Measurements from ENCODE around the gene NHERF1.

Gene NHERF1

DNA sequence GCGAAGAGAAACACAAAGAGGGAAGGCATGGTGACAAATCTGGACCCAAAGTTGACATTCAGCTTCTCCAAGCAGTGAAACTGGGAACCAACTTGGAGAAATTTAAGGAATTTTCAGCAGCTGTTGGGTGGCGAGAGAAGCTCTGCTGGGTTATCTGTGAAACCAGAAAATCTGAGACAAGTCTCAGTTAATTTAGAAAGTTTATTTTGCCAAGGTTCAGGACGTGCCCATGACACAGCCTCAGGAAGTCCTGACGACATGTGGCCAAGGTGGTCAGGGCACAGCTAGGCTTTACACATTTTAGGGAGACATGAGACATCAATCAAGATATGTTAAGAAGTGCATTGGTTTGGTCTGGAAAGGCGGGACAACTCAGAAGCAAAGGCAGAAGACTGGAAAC, 24.5 kb upstream of the NHERF1 start:
- no peak overlapping the region for H3K4me3 ChIP-seq (IDR thresholded peaks at IDR 0.05; ENCODE audit: insufficient read depth, low read depth, low read length)
- no peak overlapping the region; the same call in 1 of the 2 replicates for H3K9ac ChIP-seq
- no peaks in the 10 kb centered on the region for H3K27me3 ChIP-seq (ENCODE audit: insufficient read depth, low read depth)
- H4K20me1 ChIP-seq (ENCODE audit: insufficient read depth): no peaks in the 10 kb centered on the region
- peaks cover 30% of the 10 kb centered on the region for H3K4me1 ChIP-seq (ENCODE audit: low read depth, poor library complexity, severe bottlenecking)
- peak overlapping the region; percentile 31; the same call in 1 of the 2 replicates for H3K4me2 ChIP-seq
- H3K27ac ChIP-seq: peak overlapping the region; percentile 27; the same call in 1 of the 2 replicates
- no peaks in the 10 kb centered on the region for H3K36me3 ChIP-seq (ENCODE audit: insufficient read depth)
- no peak overlapping the region for H2AFZ ChIP-seq (ENCODE audit: low read depth)
- TF ChIP-seq CTCF (conservative IDR thresholded peaks at IDR 0.05; ENCODE audit: low read depth, low read length): no peak
- H3K79me2 ChIP-seq (ENCODE audit: insufficient read depth, low read depth): no peaks in the 10 kb centered on the region

GRCh38 chr17:74725111-74725510, 23.3 kb upstream of the NHERF1 start:
- Histone ChIP-seq H3K79me2 (ENCODE audit: insufficient read depth, low read depth) (no peaks in the 10 kb centered on the region), H3K4me2 (no peak overlapping the region), H4K20me1 (ENCODE audit: insufficient read depth) (no peaks in the 10 kb centered on the region), H3K4me3 (IDR thresholded peaks at IDR 0.05; ENCODE audit: insufficient read depth, low read depth, low read length) (no peak overlapping the region), H3K4me1 (ENCODE audit: low read depth, poor library complexity, severe bottlenecking) (peaks cover 30% of the 10 kb centered on the region), H3K36me3 (ENCODE audit: insufficient read depth) (no peaks in the 10 kb centered on the region), H3K27ac (no peak overlapping the region), H3K9ac (no peak overlapping the region), H2AFZ (ENCODE audit: low read depth) (no peak overlapping the region), H3K27me3 (ENCODE audit: insufficient read depth, low read depth) (no peaks in the 10 kb centered on the region)
- no peak for TF ChIP-seq CTCF (conservative IDR thresholded peaks at IDR 0.05; ENCODE audit: low read depth, low read length)

GRCh38 chr17:74728033-74728701, 20.3 kb upstream of the NHERF1 start:
- no peak overlapping the region for H3K27ac ChIP-seq
- H3K27me3 ChIP-seq (ENCODE audit: insufficient read depth, low read depth): no peaks in the 10 kb centered on the region
- TF ChIP-seq CTCF (conservative IDR thresholded peaks at IDR 0.05; ENCODE audit: low read depth, low read length): no peak
- no peaks in the 10 kb centered on the region for H3K79me2 ChIP-seq (ENCODE audit: insufficient read depth, low read depth)
- H3K36me3 ChIP-seq (ENCODE audit: insufficient read depth): no peaks in the 10 kb centered on the region
- no peak overlapping the region for H2AFZ ChIP-seq (ENCODE audit: low read depth)
- H3K4me1 ChIP-seq (ENCODE audit: low read depth, poor library complexity, severe bottlenecking): peaks cover 14% of the 10 kb centered on the region
- no peak overlapping the region for H3K4me3 ChIP-seq (IDR thresholded peaks at IDR 0.05; ENCODE audit: insufficient read depth, low read depth, low read length)
- H3K9ac ChIP-seq: no peak overlapping the region
- H4K20me1 ChIP-seq (ENCODE audit: insufficient read depth): no peaks in the 10 kb centered on the region
- H3K4me2 ChIP-seq: no peak overlapping the region

GRCh38 chr17:74728702-74729075, 19.7 kb upstream of the NHERF1 start:
- no peak overlapping the region for H3K4me3 ChIP-seq (IDR thresholded peaks at IDR 0.05; ENCODE audit: insufficient read depth, low read depth, low read length)
- H3K9ac ChIP-seq: no peak overlapping the region
- no peaks in the 10 kb centered on the region for H3K27me3 ChIP-seq (ENCODE audit: insufficient read depth, low read depth)
- H3K36me3 ChIP-seq (ENCODE audit: insufficient read depth): no peaks in the 10 kb centered on the region
- H3K79me2 ChIP-seq (ENCODE audit: insufficient read depth, low read depth): no peaks in the 10 kb centered on the region
- H4K20me1 ChIP-seq (ENCODE audit: insufficient read depth): no peaks in the 10 kb centered on the region
- no peak overlapping the region for H2AFZ ChIP-seq (ENCODE audit: low read depth)
- H3K4me1 ChIP-seq (ENCODE audit: low read depth, poor library complexity, severe bottlenecking): peaks cover 9% of the 10 kb centered on the region
- no peak for TF ChIP-seq CTCF (conservative IDR thresholded peaks at IDR 0.05; ENCODE audit: low read depth, low read length)
- no peak overlapping the region for H3K4me2 ChIP-seq
- H3K27ac ChIP-seq: no peak overlapping the region

Measured in KMS-11 (cell line).